GM18499 (cell line): ENCODE results near the gene IFT52.
"Not testable (repeated sequence)": the region's sequence is repeated elsewhere in the genome, so short reads cannot be mapped to it uniquely, and the experiment has no call there.

Experiments
- ATAC-seq: cut with Tn5 transposase; IDR thresholded peaks from one replicate; pipeline ENCODE4 v1.9.1; 2021; ENCODE audit warnings: moderate number of reproducible peaks; ENCODE audit not compliant: insufficient read depth, unreplicated experiment

The IFT52 gene

DNA sequence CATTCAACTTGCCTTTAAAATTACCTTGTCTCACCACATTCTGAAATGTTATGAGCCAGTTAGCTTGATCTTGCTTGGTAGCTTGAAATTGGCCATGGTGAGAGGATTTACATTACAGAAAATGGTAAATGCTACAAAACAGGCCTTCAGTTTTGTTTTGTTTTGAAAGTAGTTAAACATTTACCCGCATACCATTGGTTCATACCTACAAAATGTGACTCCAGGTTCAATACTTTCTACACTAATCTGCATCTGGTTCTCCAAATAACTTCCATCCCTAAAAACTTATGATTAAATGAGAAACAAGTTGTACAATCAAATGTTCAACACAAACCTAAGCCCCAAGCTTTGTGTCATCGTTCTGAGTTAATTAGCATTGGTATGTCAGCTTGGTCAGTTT, 45.7 kb downstream of the IFT52 start:
- no peak for ATAC-seq

DNA sequence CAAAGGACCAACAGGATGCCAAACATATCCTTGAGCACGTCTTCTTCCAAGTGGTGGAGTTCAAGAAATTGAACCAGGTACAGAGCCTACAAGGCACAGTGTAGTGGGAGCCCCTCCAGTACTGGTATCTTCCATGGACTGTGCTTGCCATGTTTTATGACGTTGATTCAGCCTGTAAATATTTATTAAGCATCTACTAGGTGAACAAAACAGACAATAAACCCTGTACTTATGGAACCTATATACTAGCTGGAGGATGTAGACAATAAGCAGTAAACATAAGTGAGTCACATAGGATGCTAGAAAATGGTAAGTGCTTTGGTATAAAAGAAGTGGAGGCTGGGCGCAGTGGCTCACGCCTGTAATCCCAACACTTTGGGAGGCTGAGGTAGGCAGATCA, 51.8 kb downstream of the IFT52 start:
- no peak for ATAC-seq

DNA sequence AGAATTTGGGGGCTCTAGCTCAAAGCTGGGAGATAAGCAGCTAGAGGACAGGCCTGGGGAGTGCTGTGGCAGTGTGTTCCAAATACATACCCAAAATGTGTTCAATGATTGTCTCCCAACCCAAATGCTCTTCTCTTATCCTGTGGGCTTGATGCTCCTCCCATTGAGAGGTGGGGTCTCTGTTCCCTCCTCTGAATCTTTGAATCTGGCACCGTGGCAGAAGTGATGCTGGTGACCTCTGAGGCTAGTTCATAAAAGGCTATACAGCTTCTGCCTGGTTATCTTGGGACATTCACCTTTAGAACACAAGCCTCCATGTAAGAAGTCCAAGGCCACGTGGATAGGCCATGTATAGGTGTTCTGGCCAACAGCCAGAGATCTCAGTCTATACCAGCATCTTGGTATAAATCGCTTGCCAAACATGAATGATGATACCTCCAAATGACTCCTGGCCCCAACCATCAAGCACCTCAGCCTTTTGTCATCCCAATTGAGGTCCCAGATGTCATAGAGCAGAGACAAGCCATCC, 60.3 kb downstream of the IFT52 start:
- no peak for ATAC-seq

DNA sequence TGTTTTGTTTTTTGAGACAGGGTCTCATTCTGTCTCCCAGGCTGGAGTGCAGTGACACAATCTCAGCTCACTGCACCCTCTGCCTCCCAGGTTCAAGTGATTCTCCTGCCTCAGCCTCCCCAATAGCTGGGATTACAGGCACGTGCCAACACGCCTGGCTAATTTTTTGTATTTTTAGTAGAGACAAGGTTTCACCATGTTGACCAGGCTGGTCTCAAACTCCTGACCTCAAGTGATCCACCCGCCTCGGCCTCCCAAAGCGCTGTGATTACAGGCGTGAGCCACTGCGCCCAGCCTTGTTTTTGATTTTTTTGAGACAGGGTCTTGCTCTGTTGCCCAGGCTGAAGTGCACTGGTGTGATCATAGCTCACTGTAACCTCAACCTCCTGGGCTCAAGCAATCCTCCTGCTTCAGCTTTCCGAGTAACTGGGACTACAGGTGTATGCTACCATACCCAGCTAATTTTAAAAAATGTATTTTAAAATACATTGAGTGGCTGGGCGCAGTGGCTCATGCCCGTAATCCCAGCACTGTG, 61.0 kb downstream of the IFT52 start:
- ATAC-seq: not testable (repeated sequence)

DNA sequence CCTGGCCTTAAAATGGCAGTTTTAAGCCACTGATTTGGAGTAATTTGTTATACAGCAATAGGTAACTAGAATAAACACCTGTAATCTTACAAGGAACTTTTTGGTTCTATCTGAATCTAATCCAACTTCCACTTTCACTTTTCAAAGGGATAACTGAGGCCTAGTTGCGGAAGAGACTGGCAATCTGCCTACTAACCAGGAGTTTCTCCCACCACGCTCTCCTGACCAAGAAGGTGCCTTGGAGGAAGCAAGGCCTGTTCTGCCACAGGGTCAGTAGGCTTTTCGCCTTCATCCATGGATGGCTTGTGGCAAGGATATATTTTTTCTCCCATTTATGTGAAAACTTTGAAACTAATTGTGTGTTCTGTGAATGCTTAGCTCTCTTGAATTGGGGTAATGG, 63.2 kb downstream of the IFT52 start:
- ATAC-seq: no peak

DNA sequence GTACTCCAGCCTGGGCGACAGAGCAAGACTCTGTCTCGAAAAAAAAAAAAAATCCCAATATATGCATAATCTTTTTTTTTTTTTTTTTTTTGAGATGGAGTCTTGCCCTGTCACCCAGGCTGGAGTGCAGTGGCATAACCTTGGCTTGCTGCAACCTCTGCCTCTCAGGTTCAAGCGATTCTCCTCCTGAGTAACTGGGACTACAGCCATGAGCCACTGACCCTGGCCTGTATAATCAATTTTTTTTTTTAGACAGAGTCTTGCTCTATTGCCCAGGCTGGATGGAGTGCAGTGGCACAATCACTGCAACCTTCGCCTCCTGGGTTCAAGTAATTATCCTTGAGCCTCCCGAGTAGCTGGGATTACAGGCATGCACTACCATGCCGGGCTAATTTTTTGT, 64.4 kb downstream of the IFT52 start:
- ATAC-seq: not testable (repeated sequence)

DNA sequence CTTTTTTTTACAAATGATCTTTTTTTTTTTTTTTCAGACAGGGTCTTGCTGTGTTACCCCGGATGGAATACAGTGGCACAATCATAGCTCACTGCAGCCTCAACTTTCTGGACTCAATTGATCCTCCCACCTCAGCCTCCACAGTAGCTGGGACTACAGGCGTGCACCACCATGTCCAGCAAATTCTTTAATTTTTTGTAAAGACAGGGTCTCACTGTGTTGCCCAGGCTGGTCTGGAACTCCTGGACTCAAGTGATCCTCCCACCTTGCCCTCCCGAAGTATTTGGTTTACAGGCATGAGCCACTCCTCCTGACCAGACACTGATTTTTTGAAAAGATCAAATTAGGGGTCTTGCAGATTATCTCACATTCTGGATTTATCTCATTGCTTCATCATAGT, 65.2 kb downstream of the IFT52 start:
- ATAC-seq: no peak

DNA sequence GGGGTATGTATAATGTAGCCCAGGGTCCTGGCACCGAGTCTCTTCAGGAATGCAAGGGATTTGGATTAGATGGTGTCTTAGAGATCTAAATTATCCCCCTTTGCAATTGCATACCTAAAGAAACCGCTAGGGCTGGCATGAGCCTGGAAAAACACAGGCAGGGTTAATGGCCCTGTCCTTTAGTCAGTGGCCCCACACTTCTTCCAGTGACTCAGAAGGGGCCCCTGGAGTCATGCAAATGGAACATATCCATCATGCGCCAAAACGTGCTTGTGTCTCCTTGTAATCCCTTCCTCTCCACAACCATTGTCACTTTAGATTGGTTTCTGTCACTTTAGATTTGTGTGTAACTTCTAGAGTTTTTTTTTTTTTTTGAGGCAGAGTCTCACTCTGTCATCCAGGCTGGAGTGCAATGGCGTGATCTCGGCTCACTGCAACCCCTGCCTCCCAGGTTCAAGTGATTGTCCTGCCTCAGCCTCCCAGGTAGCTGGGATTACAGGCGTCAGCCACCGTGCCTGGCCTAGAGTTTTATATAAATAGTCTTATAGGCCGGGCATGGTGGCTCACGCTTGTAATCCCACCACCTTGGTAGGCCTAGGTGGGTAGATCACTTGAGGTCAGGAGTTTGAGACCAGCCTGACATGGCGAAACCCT, 67.5 kb downstream of the IFT52 start:
- ATAC-seq: no peak

DNA sequence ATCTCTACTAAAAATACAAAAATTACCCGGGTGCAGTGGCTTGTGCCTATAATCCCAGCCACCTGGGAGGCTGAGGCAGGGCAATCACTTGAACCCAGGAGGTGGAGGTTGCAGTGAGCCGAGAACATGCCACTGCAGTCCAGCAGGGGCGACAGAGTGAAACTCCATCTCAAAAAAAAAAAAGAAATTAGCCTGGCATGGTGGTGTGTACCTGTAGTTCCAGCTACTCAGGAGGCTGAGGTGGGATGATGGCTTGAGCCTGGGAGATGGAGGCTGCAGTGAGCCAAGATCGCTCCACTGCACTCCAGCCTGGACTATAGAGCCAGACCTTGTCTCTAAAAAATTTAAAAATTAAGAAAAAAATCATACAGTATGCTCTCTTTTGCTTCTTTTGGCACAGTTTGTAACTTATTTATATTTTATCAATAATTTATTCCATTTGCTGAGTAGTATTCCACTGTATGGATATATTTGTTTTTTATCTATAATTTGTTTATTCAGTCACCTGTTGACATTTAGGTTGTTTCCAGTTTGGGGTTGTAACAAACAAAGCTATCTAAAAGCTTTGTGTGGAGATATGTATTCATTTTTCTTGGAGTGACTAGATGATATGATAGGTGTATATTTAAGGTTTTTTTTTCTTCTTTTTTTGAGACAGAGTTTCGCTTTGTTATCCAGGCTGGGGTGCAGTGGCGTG, 68.1 kb downstream of the IFT52 start:
- ATAC-seq: no peak

DNA sequence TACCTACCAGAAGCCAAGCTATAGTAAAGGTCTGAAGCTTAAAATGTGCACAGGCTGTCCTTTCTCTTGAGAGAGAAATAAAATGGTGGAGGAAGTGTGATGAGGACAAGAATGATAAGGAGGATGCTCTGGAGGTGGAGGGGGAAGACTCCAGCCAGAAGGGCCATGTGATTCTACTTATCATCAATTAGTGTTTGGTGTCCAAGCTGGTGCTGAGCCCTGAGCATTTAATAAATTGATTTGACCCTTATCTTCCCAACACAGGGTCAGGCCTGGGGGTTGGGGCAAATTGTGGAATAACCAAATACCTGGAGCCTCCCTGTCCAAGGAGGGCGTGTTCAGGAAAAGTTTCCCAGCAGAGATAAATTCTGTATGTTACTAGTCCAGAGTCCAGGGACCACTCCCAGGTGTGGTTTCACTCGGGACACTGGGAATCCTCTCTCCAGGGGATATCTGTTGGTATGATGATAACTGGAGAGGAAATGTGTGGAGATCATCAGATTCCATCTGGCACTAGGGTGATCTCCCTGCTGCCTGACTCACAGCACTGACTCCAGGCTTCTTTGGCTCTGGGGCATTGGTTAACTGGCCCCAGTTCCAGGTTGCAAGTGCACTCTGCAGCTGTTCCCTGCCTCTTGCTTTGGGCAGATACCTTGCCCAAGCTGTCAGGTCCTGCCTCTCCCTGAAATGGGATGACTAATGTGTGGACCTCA, 72.4 kb downstream of the IFT52 start:
- ATAC-seq: no peak

DNA sequence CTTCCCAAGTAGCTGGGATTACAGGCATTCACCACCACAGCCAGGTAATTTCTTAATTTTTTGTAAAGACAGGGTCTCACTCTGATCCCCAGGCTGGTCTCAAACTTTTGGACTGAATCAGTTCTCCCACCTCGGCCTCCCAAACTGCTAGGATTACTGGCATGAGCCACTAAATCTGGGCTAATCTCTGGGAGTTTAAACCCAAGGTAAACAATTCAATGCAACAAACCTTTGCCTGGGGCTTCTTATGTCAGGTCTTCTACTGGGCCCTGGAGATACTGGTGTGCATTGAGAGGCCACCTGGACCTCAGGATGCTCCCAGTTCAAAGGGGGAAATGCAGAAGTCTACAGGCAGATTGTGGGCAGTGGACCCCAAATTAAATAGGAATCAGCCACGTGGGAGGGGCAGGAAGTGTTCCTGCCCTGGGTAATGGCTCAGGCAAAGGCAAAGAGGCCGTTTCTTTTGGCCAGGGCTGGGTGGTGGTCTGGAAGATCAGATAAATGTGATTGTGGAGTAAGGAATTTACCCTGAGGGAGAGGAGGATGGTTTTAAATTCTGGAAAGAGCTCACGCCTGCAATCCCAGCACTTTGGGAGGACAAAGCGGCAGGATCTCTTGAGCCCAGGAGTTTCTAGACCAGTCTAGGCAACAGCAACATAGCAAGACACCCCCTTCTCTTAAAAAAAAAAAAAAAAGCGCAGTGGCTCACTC, 74.9 kb downstream of the IFT52 start:
- ATAC-seq: no peak

DNA sequence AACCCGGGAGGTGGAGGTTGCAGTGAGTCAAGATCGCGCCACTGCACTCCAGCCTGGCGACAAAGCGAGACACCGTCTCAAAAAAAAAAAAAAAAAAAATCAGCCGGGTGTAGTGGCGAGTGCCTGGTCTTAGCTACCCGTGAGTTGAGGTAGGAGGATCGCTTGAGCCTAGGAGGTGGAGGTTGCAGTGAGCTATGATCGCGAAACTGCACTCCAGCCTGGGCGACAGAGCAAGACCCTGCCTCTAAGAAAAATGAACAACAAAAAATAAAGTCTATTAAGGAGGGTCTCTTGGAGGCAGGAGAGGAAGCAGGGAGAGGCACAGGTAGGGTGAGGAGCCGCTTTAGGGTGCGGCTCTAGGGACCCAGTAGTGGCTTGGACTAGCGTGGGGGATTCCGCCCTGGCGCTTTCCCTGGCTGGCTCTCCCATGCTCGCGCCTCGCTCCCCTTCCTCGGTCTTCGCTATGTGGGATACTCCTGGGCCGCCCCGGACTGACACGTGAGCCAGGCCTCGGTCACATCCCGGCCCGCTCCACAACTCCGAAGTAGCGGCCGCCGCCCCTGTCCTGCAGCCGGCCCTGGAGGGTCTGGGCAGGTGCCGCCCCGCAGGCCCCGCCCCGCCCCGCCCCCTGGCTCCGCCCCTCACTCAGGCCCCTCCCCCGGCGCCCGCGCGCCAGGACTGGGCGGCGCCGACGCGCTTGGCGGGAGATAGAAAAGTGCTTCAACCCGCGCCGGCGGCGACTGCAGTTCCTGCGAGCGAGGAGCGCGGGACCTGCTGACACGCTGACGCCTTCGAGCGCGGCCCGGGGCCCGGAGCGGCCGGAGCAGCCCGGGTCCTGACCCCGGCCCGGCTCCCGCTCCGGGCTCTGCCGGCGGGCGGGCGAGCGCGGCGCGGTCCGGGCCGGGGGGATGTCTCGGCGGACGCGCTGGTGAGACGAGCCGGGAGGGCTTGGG, 75.9 kb downstream of the IFT52 start, which contains the start of gene MYBL2:
TSS of gene MYBL2 (plus strand) at position 739 of the 953 bp plus-strand sequence. CDS start at position 909, 170 bp downstream.
- ATAC-seq: no peak

DNA sequence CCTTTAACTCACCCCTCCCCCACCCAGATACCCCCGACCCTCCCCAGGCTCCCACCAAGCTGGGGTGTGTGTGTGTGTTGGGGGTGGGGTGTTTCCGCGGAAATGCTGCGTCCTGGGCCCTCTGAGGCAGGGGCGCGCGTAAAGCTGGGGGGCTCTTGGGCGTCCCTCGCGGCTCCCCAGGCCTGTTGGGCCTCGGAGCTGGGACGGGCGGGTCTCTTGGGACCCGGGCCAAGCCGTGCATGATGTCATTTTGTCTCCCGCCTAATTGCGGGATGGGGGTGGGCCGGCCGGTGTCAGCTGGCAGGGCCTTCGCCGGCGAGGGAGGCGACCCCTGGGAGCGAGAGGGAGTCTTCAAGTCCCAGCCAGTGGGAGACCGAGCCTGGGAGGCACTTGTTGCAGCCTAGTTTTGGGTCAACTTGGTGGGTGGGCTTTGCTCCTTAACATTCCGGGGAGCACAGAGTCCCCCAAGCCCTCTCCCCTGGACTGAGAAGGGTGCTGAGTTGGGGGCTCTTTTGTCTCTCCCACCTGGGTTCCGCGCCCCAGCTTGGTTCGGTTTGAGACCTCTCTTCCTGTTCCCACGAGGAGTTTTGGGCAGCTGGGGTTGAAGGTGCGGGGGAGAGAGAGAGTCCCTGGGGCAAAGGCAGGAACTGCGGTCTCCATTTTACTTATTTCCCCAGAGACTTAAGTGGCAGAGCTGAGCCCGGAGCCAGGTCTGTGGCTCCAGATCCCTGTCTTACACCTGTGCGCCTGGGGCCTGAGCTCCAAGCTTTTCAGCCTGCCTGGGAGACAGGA, 76.8 kb downstream of the IFT52 start:
- no peak for ATAC-seq

DNA sequence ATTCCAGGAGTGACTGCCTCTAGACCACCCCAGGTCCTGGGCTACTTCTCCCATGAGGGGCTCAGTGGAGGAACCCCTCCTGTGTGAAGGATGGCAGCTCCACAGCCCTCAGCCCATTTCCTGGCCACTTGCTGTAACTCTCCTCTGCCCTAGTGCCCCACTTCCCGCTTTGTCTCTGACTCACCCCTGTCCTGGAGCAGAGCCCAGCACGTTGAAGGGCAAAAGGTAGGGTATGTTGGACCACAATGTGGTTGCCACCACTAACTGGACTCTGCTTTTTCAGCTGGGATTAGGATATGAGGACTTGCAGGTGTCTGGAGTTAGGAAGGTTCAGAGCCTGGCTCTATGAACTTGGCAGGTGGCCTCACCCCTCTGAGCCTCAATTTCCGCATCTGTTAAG, 78.6 kb downstream of the IFT52 start:
- ATAC-seq: no peak

DNA sequence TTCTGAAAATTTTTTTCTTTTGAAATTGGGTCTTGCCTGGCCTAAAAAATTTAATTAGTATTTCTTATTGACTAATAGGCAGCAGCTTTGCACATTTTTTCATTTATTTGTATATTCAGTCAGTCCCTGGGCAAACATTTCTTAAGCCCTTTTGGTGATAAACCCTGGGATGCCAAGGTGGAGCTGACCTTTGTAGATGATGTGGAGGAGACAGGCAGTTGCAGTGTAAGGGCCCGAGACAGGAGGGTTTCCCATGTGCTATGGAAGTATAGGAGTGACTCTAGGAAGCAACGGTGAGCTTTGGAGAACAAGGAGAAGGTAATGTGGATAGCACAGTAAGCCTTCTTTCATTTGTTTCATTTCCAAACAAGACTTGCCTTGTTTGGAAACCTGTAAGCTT, 79.7 kb downstream of the IFT52 start:
- ATAC-seq: no peak

DNA sequence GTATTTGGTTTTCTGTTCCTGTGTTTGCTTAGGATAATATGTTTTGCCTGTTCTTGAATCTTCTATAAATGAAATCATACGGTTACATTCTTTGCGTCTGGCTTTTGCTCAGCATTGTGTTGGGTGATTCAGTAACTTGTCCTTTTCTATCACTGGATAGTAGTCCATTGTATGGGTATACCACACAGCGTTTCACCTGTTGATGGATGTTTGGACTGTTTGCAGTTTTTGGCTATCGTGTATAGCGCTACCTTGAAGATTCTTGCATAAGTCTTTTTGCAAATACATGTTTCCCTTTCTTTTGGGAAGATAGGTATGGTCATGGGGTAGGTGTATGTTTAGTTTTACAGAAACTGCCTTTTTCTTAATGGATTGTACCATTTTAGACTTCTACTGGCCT, 85.6 kb downstream of the IFT52 start:
- no peak for ATAC-seq

DNA sequence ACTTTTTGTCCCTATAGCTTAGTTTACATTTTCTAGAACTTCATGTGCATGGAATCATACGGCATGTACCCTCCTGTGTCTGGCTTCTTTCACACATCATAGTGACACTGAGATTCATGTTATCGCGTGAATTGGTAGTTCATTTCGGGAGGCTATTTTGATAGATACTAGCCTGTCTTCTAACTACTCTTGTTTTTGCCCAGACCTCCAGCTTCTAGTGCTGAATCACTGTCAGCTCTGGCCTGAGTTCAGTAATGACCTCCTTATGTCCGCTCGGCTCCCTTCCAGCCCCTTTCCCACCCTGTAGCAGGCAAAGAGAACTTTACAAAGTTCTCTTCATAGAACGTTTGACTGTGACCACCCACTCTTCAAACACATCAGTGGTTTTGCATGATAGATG, 90.2 kb downstream of the IFT52 start:
- no peak for ATAC-seq

DNA sequence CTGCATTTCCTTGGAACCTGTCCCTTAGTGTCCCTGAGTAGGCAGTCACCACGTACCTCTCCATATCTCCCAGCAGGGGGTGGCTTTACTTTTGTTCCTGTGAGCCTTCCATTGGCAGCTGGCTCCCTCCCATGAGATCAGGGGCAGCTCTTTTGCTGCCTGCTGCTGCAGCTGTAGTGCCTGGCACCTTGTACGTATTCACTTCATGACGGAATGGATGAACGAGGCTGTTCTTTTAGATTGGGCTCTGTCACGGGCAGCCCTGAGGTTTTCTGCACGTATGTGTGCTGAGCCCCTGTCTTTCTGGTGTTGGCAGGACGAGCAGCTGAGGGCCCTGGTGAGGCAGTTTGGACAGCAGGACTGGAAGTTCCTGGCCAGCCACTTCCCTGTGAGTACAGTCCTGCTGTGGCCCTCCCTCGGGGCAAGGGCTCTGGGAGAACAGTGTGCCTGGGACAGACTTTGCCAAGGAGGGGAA, 90.8 kb downstream of the IFT52 start:
- ATAC-seq: no peak
